GM21576 (cell line): ENCODE data around the gene FAM184A.

Experiments
- ATAC-seq: cut with Tn5 transposase; IDR thresholded peaks from one replicate; pipeline ENCODE4 v1.9.1; 2021; ENCODE audit warnings: mild to moderate bottlenecking, moderate library complexity; ENCODE audit not compliant: unreplicated experiment

FAM184A gene

GRCh38 chr6:119061215-119061614 lies 17.2 kb downstream of the FAM184A start:
- no peak for ATAC-seq

- no peak for ATAC-seq
Measured at GRCh38 chr6:119060255-119060907, 18.1 kb downstream of the FAM184A start.

GRCh38 chr6:119055069-119055468 lies 23.4 kb downstream of the FAM184A start:
- no peak for ATAC-seq

GRCh38 chr6:119052987-119053386 lies 25.5 kb downstream of the FAM184A start:
- no peak for ATAC-seq

GRCh38 chr6:119052292-119052889 lies 26.1 kb downstream of the FAM184A start:
- no peak for ATAC-seq

- no peak for ATAC-seq
Measured at GRCh38 chr6:119044255-119044654, 34.2 kb downstream of the FAM184A start.

GRCh38 chr6:119043783-119044182 lies 34.7 kb downstream of the FAM184A start:
- peak; percentile 59 for ATAC-seq

GRCh38 chr6:119043265-119043664 lies 35.2 kb downstream of the FAM184A start:
- ATAC-seq = no peak

DNA sequence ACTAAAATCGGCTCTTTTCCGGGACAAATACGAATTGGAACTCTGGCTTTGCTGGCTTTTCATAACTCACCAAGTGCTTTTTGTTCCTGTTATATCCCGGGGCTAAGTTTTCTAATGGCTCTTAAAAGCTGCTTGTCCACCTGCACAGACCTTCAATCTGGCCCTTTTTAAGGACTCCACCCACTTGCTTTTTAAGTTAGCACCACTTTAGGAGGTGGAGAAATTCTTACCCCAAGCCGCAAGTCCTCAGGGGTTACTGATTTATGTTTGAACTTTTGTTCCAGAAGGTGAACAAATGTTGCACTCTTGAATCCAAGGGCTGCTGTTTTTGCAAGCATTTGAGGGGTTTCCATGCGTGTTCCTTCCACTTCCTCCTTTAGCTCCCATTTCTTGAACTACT lies 37.8 kb downstream of the FAM184A start:
- ATAC-seq = no peak

- ATAC-seq = no peak
Measured at GRCh38 chr6:119040229-119040628, 38.2 kb downstream of the FAM184A start.

- ATAC-seq = no peak
Measured at GRCh38 chr6:119037941-119038623, 40.4 kb downstream of the FAM184A start.

- no peak for ATAC-seq
Measured at GRCh38 chr6:119037264-119037663, 41.2 kb downstream of the FAM184A start.

DNA sequence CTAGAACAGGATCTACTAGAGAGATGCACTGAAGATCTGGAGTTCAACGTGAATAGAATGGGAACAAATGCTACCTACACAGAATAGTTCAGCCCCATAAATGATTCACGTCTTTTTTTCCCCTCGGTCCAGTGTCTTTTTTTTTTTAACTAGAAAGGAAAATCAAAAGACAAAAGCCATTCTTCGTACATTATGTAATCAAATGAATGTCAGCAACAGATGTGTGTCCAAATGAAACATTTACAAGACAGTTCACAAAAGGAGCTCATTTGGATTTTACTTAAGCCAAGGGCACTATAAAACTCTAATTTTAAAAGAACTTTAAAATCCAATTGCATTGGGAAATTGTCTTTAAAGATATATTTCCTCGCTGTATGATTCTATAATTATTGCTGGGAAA lies 42.4 kb downstream of the FAM184A start:
- no peak for ATAC-seq

DNA sequence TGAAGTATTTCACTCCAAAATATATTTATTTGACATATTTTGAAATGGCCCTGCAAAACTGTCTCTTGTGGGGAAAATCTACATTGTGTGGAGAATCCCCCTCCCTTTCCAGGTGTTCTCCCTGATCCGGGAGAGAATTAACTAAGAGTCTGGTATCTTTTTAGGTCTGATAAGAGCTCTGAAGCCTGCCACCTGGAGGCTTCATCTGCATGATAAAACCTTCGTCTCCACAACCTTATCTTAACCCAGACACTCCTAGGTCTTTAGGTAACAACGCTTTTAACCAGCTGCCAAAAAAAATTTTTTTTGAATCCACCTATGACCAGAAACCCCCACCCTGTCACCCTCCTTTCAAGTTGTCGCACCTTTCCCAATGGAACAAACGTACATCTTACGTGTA lies 43.0 kb downstream of the FAM184A start:
- no peak for ATAC-seq

DNA sequence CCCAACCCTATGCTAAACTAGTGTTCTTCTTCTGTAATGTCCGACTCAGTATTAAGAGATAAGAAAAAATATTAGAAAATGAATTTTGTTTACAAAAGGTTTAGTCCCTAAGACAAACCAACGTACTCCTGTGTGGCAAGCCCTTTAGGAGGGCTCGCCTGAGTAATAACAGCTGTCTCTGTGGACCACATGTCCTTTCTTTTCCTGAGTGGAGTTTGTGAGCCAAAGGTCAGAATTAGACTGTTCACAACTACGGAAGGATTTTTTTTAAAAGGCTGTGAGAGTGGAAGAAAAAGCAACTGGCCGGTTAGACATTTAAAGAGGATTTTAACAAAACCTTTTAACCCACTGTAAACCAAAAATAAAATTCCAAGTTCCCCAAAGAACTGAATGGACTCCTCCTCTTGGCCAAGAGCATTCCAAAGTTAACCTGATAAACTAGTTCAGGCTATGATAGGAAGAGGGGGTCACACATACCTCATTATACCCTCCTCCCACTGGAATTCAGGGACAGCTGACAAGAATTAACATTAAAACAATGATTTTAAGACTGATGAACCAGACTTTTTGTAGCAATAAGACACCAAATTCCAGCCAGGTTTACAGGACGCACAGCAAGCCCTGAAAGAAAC lies 43.5 kb downstream of the FAM184A start:
- no peak for ATAC-seq

GRCh38 chr6:119032428-119032827 lies 46.0 kb downstream of the FAM184A start:
- ATAC-seq = no peak

DNA sequence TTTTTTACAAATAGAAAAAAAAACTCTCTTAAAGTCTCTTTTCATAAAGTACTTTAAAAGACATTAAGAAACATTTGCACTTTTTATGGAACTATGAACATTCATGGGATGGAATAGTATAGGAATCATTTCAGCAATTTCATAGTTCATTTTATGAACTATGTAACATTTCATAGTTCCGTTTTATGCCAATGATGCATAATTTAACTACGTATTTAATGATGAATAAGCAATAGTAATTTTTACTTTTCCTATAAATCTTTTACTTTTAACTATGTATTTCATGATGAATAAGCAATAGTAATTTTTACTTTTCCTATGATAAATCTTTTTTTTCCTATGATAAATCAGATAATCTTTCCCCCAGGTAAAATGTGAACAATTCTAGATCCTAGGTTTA lies 47.7 kb downstream of the FAM184A start:
- ATAC-seq = no peak

GRCh38 chr6:119028091-119028490 lies 50.4 kb downstream of the FAM184A start:
- ATAC-seq = no peak

DNA sequence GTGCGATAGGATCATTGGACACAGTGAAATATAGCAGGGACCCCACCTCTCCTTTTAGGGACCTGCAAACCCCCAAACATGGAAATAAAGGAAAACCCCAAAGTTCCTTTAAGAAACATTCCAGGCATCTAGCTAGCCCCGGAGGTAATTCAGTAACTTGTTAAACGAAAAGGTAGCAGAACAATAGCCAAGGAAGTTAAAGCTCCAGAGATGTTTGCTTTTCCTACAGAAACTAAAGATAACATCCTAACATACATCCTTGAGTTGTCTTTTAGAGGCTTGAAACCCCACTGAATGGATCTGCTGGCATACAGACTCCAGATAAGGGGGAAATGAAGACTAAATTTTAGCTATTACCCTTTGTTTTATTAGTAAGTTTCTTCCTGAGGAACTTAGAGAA lies 51.0 kb downstream of the FAM184A start:
- no peak for ATAC-seq

GRCh38 chr6:119026822-119027221 lies 51.6 kb downstream of the FAM184A start:
- no peak for ATAC-seq

DNA sequence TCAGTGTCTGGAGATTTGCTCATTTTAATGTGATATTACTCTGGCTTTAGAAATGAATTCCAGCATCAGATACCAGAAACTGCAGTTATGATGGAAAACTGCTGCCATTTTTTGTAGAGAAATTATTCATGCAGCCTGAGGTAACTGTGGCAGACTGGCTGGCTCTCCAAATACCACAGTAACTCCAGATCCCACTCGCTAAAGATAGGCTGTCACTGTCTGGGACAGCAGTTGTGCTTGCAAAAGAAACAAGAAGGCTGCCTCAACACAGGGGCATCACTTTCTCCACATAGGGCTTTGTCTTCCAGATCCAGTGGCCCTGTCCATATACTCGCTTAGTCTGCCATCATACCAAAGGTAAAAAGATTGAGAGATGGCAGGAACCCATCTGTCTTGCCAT lies 52.7 kb downstream of the FAM184A start:
- ATAC-seq = no peak

- ATAC-seq = no peak
Measured at GRCh38 chr6:119024111-119024510, 54.4 kb downstream of the FAM184A start.
